ENCODE results near the gene CRYL1.

The CRYL1 gene

DNA sequence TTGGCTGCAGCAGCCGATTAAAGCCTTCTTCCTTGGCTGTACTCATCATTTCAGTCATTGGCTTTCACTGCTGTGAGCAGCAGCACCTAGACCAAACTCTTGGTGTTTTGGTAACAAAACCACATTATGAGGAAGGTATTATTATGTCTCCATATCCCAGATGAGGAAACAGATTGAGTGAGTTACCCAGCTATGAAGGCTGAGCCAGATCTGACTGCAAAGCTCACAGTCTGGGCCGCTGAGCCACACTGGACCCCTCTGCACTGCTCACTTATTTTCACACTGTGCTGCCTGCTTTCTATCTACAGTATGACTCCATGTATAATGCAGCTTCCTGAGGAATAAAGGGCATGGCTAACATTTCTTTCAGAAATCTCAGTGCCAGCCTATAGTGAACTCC, 24.5 kb downstream of the CRYL1 start:
- H3K4me3 ChIP-seq (ENCODE audit: low read length): no peak overlapping the region
- TF ChIP-seq, protein P1, sequence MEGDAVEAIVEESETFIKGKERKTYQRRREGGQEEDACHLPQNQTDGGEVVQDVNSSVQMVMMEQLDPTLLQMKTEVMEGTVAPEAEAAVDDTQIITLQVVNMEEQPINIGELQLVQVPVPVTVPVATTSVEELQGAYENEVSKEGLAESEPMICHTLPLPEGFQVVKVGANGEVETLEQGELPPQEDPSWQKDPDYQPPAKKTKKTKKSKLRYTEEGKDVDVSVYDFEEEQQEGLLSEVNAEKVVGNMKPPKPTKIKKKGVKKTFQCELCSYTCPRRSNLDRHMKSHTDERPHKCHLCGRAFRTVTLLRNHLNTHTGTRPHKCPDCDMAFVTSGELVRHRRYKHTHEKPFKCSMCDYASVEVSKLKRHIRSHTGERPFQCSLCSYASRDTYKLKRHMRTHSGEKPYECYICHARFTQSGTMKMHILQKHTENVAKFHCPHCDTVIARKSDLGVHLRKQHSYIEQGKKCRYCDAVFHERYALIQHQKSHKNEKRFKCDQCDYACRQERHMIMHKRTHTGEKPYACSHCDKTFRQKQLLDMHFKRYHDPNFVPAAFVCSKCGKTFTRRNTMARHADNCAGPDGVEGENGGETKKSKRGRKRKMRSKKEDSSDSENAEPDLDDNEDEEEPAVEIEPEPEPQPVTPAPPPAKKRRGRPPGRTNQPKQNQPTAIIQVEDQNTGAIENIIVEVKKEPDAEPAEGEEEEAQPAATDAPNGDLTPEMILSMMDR (conservative IDR thresholded peaks at IDR 0.05; ENCODE audit: low read length): no peak
- DNase-seq (ENCODE audit: low read depth): no peak

DNA sequence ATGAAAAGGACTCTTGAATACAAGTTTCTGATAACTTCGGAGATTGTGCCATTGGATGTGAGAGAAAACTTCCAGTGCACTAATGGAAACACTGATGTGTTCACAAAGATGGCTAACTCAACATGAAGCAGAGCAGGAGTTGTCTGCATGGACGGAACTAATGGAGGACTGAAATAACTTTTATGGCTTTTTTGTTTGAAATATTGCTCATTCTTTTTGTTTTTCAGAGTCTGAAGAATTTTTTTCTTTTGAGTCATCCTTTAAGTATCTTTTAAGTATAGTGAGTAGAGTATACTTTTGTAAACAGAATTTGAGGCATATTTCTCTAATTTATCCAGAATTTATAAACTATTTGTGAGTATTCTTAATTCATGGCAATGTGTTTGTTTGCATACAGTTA, 25.7 kb downstream of the CRYL1 start:
- TF ChIP-seq, protein P1 (conservative IDR thresholded peaks at IDR 0.05; ENCODE audit: low read length): no peak
- DNase-seq (ENCODE audit: low read depth): peak; percentile 19

DNA sequence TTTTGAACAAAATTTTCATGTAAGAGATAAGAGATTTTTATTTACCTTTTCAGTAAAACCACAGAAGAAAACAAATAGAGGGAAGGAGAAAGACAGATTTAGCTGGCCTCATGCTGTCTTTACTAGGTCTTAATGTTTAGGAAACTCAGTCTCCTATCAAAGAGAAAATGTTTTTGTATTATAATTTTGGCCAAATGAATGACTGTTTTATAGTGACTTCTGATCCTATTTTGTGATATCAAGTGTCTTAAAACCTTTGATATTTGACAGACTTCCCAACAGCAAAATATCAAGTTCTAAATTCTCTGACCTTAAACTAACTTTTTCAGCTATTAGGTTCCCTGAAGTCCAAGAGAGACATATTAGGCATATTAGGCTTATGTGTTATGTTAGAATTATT, 27.0 kb downstream of the CRYL1 start:
- no peak overlapping the region for H3K4me3 ChIP-seq (ENCODE audit: low read length)
- TF ChIP-seq, protein P1 (conservative IDR thresholded peaks at IDR 0.05; ENCODE audit: low read length): no peak
- no peak for DNase-seq (ENCODE audit: low read depth)

More for the DNA sequence above, 25.7 kb downstream of the CRYL1 start:
- no peak overlapping the region for H3K4me3 ChIP-seq (ENCODE audit: low read length)

DNA sequence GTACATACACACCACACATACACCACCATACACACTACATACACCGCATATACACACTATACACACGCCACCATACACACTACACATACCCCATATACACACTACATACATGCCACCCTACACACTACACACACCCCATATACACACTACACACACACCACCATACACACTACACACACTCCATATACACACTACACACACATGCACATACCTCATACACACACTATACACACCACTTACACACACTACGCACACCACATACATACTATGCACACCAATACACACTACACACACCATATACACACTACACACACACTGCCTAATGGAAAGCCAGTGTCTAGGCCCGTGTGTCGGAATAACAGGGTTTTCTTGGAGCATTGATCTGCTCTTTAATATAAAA, 27.5 kb downstream of the CRYL1 start:
- no peak for DNase-seq (ENCODE audit: low read depth)
- TF ChIP-seq, protein P1 (conservative IDR thresholded peaks at IDR 0.05; ENCODE audit: low read length): no peak
- H3K4me3 ChIP-seq (ENCODE audit: low read length): no peak overlapping the region

DNA sequence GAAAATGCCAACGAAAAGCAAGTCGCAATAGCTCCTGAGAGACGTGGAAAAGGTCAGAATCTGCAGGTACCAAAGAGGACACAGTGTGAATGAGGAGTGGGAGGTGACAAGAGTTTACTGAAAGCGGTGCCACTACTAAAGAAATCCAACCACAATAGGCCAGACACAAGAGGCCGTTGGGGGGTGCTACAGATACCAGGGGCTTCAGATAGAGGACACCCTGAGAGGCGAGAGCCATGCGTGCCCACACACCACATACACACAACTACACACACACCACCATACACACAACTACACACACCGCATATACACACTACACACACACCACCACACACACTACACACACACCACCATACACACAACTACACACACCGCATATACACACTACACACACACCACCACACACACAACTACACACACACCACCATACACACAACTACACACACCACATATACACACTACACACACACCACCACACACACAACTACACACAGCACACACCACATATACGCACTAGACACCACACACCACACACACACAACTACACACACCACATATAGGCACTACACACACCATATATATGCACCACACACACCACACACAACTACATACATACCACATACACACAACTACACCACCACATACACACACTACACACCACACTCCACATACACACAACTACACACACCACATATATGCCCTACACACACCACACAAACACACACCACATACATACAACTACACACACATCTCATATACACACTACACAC, 28.5 kb downstream of the CRYL1 start:
- DNase-seq (ENCODE audit: low read depth): no peak

DNA sequence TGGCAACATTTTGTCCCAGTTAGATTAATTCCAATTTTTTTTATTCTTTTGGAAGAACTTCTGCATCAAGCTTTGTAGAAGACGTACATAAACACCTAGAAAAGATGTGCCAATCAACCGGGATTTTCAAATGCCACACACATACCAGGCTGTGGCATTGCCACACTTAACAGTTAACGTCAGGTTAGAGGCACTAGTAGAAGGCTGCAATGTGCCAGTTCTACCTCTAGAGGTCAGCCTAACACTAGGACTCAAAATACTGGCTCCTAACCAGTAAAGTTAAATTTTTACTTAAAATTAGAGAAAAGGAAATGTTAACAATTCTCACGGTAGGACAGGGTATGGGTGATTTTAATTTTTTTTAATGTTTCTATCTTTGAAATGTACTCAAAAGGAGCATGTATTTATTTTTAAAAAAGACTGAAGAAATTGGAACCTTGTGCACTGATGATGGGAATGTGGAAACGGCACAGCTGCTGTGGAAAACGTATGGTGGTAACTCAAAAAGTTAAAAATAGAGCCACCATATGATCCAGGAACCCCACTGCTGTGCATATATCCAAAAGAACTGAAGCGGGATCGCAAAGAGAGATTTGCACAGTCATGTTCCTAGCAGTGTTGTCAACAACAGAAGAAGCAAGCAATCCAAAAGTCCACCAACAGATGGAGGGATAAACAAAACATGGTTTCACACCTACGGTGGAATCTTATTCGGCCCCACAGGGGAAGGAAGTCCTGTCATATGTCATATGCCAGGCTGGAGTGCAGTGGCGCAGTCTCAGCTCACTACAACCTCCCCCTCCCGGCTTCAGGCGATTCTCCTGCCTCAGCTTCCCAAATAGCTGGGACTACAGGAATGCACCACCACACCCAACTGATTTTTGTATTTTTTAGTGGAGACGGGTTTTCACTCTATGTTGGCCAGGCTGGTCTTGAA, 30.3 kb downstream of the CRYL1 start:
- peak; percentile 69 for DNase-seq (ENCODE audit: low read depth)
- TF ChIP-seq, protein P1 (conservative IDR thresholded peaks at IDR 0.05; ENCODE audit: low read length): peak; percentile 100
- peak overlapping the region; percentile 33 for H3K4me3 ChIP-seq (ENCODE audit: low read length)

More for the DNA sequence above, 28.5 kb downstream of the CRYL1 start:
- TF ChIP-seq, protein P1 (conservative IDR thresholded peaks at IDR 0.05; ENCODE audit: low read length): no peak
- H3K4me3 ChIP-seq (ENCODE audit: low read length): no peak overlapping the region
